Ishikawa (cell line): ENCODE results near the gene UBE2QL1.

Experiments
- CEBPB ChIP-seq: IDR thresholded peaks from 2 replicates; pipeline ENCODE4 v1.6.1; 2012
- CREB1 ChIP-seq: IDR thresholded peaks from 2 replicates; pipeline ENCODE4 v1.6.1; 2012; ENCODE audit warnings: low read depth
- EP300 ChIP-seq: IDR thresholded peaks from 2 replicates; pipeline ENCODE4 v1.6.1; 2012; ENCODE audit warnings: borderline replicate concordance
- FOXM1 ChIP-seq: IDR thresholded peaks from 2 replicates; pipeline ENCODE4 v1.6.1; 2012; ENCODE audit warnings: low read depth, borderline replicate concordance
- RAD21 ChIP-seq: IDR thresholded peaks from 2 replicates; pipeline ENCODE4 v1.6.1; 2012; ENCODE audit warnings: low read depth
- TAF1 ChIP-seq: IDR thresholded peaks from 2 replicates; pipeline ENCODE4 v1.6.1; 2012; ENCODE audit warnings: low read depth, mild to moderate bottlenecking
- TCF12 ChIP-seq: IDR thresholded peaks from 2 replicates; pipeline ENCODE4 v1.6.1; 2012; ENCODE audit warnings: low read depth
- YY1 ChIP-seq: IDR thresholded peaks from 2 replicates; pipeline ENCODE4 v1.6.1; 2012; ENCODE audit warnings: low read depth
- TF ChIP-seq, protein P1 (sequence below): IDR thresholded peaks from 2 replicates; pipeline ENCODE4 v1.6.1; 2012; ENCODE audit warnings: low read depth, mild to moderate bottlenecking
- TF ChIP-seq, protein P2 (sequence below): IDR thresholded peaks from 2 replicates; pipeline ENCODE4 v1.6.1; 2012
- TF ChIP-seq, protein P3 (sequence below): IDR thresholded peaks from 2 replicates; pipeline ENCODE4 v1.6.1; 2012

DNA sequence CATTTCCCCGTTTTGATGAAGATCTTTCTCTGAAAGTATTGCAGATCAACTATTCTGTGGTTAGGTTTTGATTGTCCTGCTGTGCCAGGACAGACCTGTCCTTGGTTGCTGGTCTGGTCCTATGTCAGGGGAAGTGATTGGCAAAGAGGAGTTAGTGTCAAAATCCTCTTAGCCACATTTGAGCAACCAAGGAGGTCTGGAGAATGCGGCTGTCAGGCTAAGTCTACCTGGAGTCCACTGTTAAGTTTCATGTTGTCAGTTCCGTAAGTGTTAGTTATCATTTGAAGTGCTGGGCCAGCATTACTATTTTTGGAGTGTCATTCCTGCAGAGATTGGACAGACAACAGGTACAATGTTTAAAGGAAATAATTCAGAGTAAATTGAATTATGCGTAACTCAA, 62.3 kb downstream of the UBE2QL1 start:
- TF ChIP-seq, protein P1, sequence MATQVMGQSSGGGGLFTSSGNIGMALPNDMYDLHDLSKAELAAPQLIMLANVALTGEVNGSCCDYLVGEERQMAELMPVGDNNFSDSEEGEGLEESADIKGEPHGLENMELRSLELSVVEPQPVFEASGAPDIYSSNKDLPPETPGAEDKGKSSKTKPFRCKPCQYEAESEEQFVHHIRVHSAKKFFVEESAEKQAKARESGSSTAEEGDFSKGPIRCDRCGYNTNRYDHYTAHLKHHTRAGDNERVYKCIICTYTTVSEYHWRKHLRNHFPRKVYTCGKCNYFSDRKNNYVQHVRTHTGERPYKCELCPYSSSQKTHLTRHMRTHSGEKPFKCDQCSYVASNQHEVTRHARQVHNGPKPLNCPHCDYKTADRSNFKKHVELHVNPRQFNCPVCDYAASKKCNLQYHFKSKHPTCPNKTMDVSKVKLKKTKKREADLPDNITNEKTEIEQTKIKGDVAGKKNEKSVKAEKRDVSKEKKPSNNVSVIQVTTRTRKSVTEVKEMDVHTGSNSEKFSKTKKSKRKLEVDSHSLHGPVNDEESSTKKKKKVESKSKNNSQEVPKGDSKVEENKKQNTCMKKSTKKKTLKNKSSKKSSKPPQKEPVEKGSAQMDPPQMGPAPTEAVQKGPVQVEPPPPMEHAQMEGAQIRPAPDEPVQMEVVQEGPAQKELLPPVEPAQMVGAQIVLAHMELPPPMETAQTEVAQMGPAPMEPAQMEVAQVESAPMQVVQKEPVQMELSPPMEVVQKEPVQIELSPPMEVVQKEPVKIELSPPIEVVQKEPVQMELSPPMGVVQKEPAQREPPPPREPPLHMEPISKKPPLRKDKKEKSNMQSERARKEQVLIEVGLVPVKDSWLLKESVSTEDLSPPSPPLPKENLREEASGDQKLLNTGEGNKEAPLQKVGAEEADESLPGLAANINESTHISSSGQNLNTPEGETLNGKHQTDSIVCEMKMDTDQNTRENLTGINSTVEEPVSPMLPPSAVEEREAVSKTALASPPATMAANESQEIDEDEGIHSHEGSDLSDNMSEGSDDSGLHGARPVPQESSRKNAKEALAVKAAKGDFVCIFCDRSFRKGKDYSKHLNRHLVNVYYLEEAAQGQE: no peak
- TF ChIP-seq EP300: no peak
- no peak for TF ChIP-seq RAD21
- no peak for TF ChIP-seq CREB1
- TF ChIP-seq, protein P2, sequence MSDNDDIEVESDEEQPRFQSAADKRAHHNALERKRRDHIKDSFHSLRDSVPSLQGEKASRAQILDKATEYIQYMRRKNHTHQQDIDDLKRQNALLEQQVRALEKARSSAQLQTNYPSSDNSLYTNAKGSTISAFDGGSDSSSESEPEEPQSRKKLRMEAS: no peak
- no peak for TF ChIP-seq CEBPB
- TF ChIP-seq TAF1: no peak
- no peak for TF ChIP-seq TCF12
- TF ChIP-seq FOXM1: no peak
- no peak for TF ChIP-seq YY1
- TF ChIP-seq, protein P3, sequence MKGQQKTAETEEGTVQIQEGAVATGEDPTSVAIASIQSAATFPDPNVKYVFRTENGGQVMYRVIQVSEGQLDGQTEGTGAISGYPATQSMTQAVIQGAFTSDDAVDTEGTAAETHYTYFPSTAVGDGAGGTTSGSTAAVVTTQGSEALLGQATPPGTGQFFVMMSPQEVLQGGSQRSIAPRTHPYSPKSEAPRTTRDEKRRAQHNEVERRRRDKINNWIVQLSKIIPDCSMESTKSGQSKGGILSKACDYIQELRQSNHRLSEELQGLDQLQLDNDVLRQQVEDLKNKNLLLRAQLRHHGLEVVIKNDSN: no peak
